B cell (primary cell): ENCODE data around the gene TECTB. TPM values are rescaled to one million over a fixed set of nuclear protein-coding genes. Genes with fewer than 3 reads are reported as not detected.

Source experiments
- ATAC-seq: fragments of 200-7000 bp; cut with Tn5 transposase; one replicate; pipeline ENCODE4 v1.10.0; 2021; ENCODE audit warnings: low read depth, mild to moderate bottlenecking, moderate number of reproducible peaks, moderate library complexity
- CTCF ChIA-PET: fragments of 350-600 bp; sonication (Branson Sonifier 250); formaldehyde crosslinking; loops from one replicate; lab custom pipeline; 2021; ENCODE audit warnings: antibody characterized with exemption, inconsistent platforms; lab: Charles Lee
- POLR2A ChIA-PET: fragments of 350-600 bp; sonication (Branson Sonifier 250); formaldehyde crosslinking; loops from one replicate; lab custom pipeline; 2021; ENCODE audit warnings: antibody characterized with exemption; lab: Charles Lee
- DNase-seq: peaks from one replicate; pipeline ENCODE4 v3.0.0; 2013
- H2AFZ ChIP-seq: 2 replicates; pipeline ENCODE4 v1.6.1; 2012; ENCODE audit warnings: mild to moderate bottlenecking, low read depth, low read length; ENCODE audit not compliant: insufficient read depth, poor library complexity, severe bottlenecking
- H3K27ac ChIP-seq, 2 donors: 1 replicate in 1 of 2; 2 replicates in 1 of 2; pipeline ENCODE4 v1.5.1; 2012 to 2013; ENCODE audit warnings: low read length in 2 of 2, mild to moderate bottlenecking in 2 of 2, moderate library complexity in 1 of 2
- H3K27me3 ChIP-seq, 4 experiments: fragments of 200-600 bp in 1 of 4; sonication (generic) in 1 of 4; replicated peaks in 1 of 4; 1 replicate in 2 of 4; 2 replicates in 2 of 4; pipeline versions ENCODE4 v1.6.1 to v1.7.0; 2013 to 2016; ENCODE audit warnings: low read length in 3 of 4, mild to moderate bottlenecking in 2 of 4, mixed read lengths in 1 of 4, moderate library complexity in 1 of 4; ENCODE audit not compliant: insufficient read depth in 4 of 4, control insufficient read depth in 3 of 4; ENCODE audit errors: control extremely low read depth in 1 of 4
- H3K36me3 ChIP-seq, 2 experiments: replicated peaks in 1 of 2; 1 replicate in 1 of 2; 2 replicates in 1 of 2; pipeline versions ENCODE4 v1.6.1 to v1.7.1; 2013; ENCODE audit warnings: low read length in 1 of 2; ENCODE audit not compliant: insufficient read depth in 2 of 2, control insufficient read depth in 1 of 2; ENCODE audit errors: control extremely low read depth in 1 of 2, extremely low read depth in 1 of 2
- H3K4me1 ChIP-seq, 2 donors: fragments of 200-600 bp in 1 of 2; sonication (generic) in 1 of 2; 1 replicate in 1 of 2; 2 replicates in 1 of 2; pipeline versions ENCODE4 v1.5.1 to v1.6.1; 2013 to 2017; ENCODE audit warnings: low read length in 2 of 2; ENCODE audit not compliant: control insufficient read depth in 2 of 2, insufficient read depth in 2 of 2
- H3K4me2 ChIP-seq: replicated peaks from 2 replicates; pipeline ENCODE3; 2012; ENCODE audit warnings: mild to moderate bottlenecking, low read depth, low read length; ENCODE audit not compliant: poor library complexity, severe bottlenecking
- H3K4me3 ChIP-seq, 5 experiments: fragments of 200-600 bp in 1 of 5; sonication (generic) in 1 of 5; 1 replicate in 3 of 5; 2 replicates in 2 of 5; pipeline versions ENCODE4 v1.5.1 to v1.7.0; 2011 to 2016; ENCODE audit warnings: low read length in 4 of 5, mild to moderate bottlenecking in 4 of 5, low read depth in 2 of 5, control low read depth in 1 of 5, moderate library complexity in 1 of 5; ENCODE audit not compliant: insufficient read depth in 1 of 5; ENCODE audit errors: control extremely low read depth in 1 of 5, extremely low read depth in 1 of 5
- H3K79me2 ChIP-seq: fragments of 200-600 bp; sonication (generic); one replicate; pipeline ENCODE4 v1.6.0; 2016; ENCODE audit warnings: low read length; ENCODE audit not compliant: control insufficient read depth, insufficient read depth
- H3K9ac ChIP-seq: fragments of 200-600 bp; sonication (generic); 2 replicates; pipeline ENCODE4 v1.6.1; 2017; ENCODE audit warnings: mild to moderate bottlenecking, low read length, moderate library complexity
- H3K9me3 ChIP-seq, 3 donors: one replicate each; pipeline versions ENCODE4 v1.6.1 to v1.7.1; 2013; ENCODE audit warnings: low read length in 2 of 3; ENCODE audit not compliant: control insufficient read depth in 2 of 3, insufficient read depth in 1 of 3; ENCODE audit errors: control extremely low read depth in 1 of 3
- H4K20me1 ChIP-seq: 2 replicates; pipeline ENCODE4 v1.6.0; 2012; ENCODE audit warnings: mild to moderate bottlenecking, low read length; ENCODE audit not compliant: insufficient read depth, control insufficient read depth, poor library complexity, severe bottlenecking
- H3K27ac Mint-ChIP-seq: one replicate; pipeline ENCODE4 v1.8.0; 2021; ENCODE audit warnings: mixed read lengths
- H3K27me3 Mint-ChIP-seq: one replicate; pipeline ENCODE4 v1.8.0; 2021; ENCODE audit warnings: mixed read lengths
- H3K4me1 Mint-ChIP-seq: one replicate; pipeline ENCODE4 v1.8.0; 2021; ENCODE audit warnings: mixed read lengths
- H3K4me3 Mint-ChIP-seq: one replicate; pipeline ENCODE4 v1.8.0; 2021; ENCODE audit warnings: mixed read lengths
- H3K9me3 Mint-ChIP-seq: one replicate; pipeline ENCODE4 v1.8.0; 2022; ENCODE audit warnings: mixed read lengths; ENCODE audit not compliant: insufficient read depth
- EZH2 ChIP-seq: IDR thresholded peaks from 2 replicates; pipeline ENCODE4 v1.6.1; 2012; ENCODE audit warnings: borderline replicate concordance, low read depth, mild to moderate bottlenecking, moderate library complexity, low read length; ENCODE audit not compliant: insufficient read depth, poor library complexity, severe bottlenecking
- WGBS: methylation state at CpG from one replicate; pipeline ENCODE4 v1.1.5; 2013; ENCODE audit warnings: missing lambda C conversion rate; ENCODE audit not compliant: insufficient coverage; 5-methylcytosine and 5-hydroxymethylcytosine counted together
- intact Hi-C: fragments of 100-400 bp; cut with micrococcal nuclease; formaldehyde crosslinking; loops from one replicate; pipeline ENCODE4 v1.10.0; 2022
- polyA plus RNA-seq: library from polyadenylated mRNA; depleted of rRNA; stranded (reverse); fragments of >200 nt; gene quantifications from 2 replicates; pipeline ENCODE4 v1.2.3, GENCODE V29; 2012
- total RNA-seq, 2 donors: library from RNA; stranded (reverse); fragments of 120-200 nt in 1 of 2; gene quantifications; 1 replicate in 1 of 2; 2 replicates in 1 of 2; pipeline versions ENCODE4 v1.2.3 to v1.2.4, GENCODE V29; 2013 to 2022
- TF ChIP-seq, protein P1 (sequence below): fragments of 200-600 bp; IDR thresholded peaks from one replicate; pipeline ENCODE4 v1.8.0; 2022; ENCODE audit warnings: antibody characterized with exemption, mild to moderate bottlenecking

Gene TECTB
- total and polyA plus RNA-seq, 2 donors (not counting 1 experiment from before 2014, with no cell fraction given), result not detected

GRCh38 chr10:112286837-112287818, 3.9 kb downstream of the TECTB start:
- CTCF ChIA-PET, result interaction anchor here (0.6 kb wide), 1 partner anchor 18 kb away, joined by 3 read pairs; no protein-coding TSS in a partner anchor
- H3K4me3 ChIP-seq, result no peak overlapping the region
- intact Hi-C loops, result no loop called here
- no peak overlapping the region for H3K4me2 ChIP-seq
- no peak overlapping the region for H2AFZ ChIP-seq
- H3K27me3 Mint-ChIP-seq, result peaks cover 8% of the 10 kb centered on the region
- no peaks in the 10 kb centered on the region for H3K79me2 ChIP-seq
- no peak overlapping the region for H3K27ac Mint-ChIP-seq
- H3K9me3 Mint-ChIP-seq, result no peaks in the 10 kb centered on the region
- H3K27me3 ChIP-seq, result peaks cover 0 to 3% (median 0%) of the 10 kb centered on the region in 4 experiments
- no peak for DNase-seq
- H3K4me1 Mint-ChIP-seq, result no peaks in the 10 kb centered on the region
- POLR2A ChIA-PET, result no interaction called here
- no peaks in the 10 kb centered on the region for H4K20me1 ChIP-seq
- 76% methylated on average over 6 of the region's 8 CpGs for WGBS
- no peak overlapping the region for H3K4me3 Mint-ChIP-seq
- no peaks in the 10 kb centered on the region for H3K9me3 ChIP-seq
- no peak for ATAC-seq
- H3K9ac ChIP-seq, result no peak overlapping the region
- H3K4me1 ChIP-seq, result no peaks in the 10 kb centered on the region
- no peaks in the 10 kb centered on the region for H3K36me3 ChIP-seq
- TF ChIP-seq, protein P1, sequence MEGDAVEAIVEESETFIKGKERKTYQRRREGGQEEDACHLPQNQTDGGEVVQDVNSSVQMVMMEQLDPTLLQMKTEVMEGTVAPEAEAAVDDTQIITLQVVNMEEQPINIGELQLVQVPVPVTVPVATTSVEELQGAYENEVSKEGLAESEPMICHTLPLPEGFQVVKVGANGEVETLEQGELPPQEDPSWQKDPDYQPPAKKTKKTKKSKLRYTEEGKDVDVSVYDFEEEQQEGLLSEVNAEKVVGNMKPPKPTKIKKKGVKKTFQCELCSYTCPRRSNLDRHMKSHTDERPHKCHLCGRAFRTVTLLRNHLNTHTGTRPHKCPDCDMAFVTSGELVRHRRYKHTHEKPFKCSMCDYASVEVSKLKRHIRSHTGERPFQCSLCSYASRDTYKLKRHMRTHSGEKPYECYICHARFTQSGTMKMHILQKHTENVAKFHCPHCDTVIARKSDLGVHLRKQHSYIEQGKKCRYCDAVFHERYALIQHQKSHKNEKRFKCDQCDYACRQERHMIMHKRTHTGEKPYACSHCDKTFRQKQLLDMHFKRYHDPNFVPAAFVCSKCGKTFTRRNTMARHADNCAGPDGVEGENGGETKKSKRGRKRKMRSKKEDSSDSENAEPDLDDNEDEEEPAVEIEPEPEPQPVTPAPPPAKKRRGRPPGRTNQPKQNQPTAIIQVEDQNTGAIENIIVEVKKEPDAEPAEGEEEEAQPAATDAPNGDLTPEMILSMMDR, result no peak
- no peak for TF ChIP-seq EZH2
- H3K27ac ChIP-seq, result no peak overlapping the region

- no peaks in the 10 kb centered on the region for H3K27me3 ChIP-seq
- no peak overlapping the region for H2AFZ ChIP-seq
- no peak overlapping the region for H3K4me2 ChIP-seq
- no peak overlapping the region for H3K4me3 Mint-ChIP-seq
- POLR2A ChIA-PET, result no interaction called here
- ATAC-seq, result no peak
- TF ChIP-seq, protein P1, result no peak
- no peak for TF ChIP-seq EZH2
- CTCF ChIA-PET, result no interaction called here
- no peak overlapping the region for H3K27ac ChIP-seq
- no peak overlapping the region for H3K27ac Mint-ChIP-seq
- H3K9ac ChIP-seq, result no peak overlapping the region
- no peak overlapping the region for H3K4me3 ChIP-seq
- H4K20me1 ChIP-seq, result no peaks in the 10 kb centered on the region
- 100% methylated on average over 6 of the region's 8 CpGs for WGBS
- no peaks in the 10 kb centered on the region for H3K9me3 ChIP-seq
- H3K4me1 ChIP-seq, result no peaks in the 10 kb centered on the region
- intact Hi-C loops, result no loop called here
- no peaks in the 10 kb centered on the region for H3K4me1 Mint-ChIP-seq
- DNase-seq, result no peak
- H3K79me2 ChIP-seq, result no peaks in the 10 kb centered on the region
- H3K36me3 ChIP-seq, result no peaks in the 10 kb centered on the region
- no peaks in the 10 kb centered on the region for H3K9me3 Mint-ChIP-seq
- H3K27me3 Mint-ChIP-seq, result peaks cover 7% of the 10 kb centered on the region
Measured at GRCh38 chr10:112287844-112288243, 4.6 kb downstream of the TECTB start.
